Kasumi-1 (cell line): ENCODE results near the gene EDAR.

ENCODE experiments used
- DNase-seq, 2 experiments: peaks; one replicate each; lab custom pipeline; 2025; lab: John Stamatoyannopoulos, UW

EDAR gene

GRCh38 chr2:108967757-108968156, 21.3 kb downstream of the EDAR start:
- no peak for DNase-seq

- no peak for DNase-seq
Measured at GRCh38 chr2:108965540-108966289, 23.3 kb downstream of the EDAR start.

- no peak for DNase-seq
Measured at GRCh38 chr2:108963057-108963456, 26.0 kb downstream of the EDAR start.

- DNase-seq, result no peak
Measured at GRCh38 chr2:108961796-108962195, 27.2 kb downstream of the EDAR start.

- peak in 1 of 2 experiments; percentile 15 for DNase-seq
Measured at GRCh38 chr2:108960006-108960405, 29.0 kb downstream of the EDAR start.

GRCh38 chr2:108959401-108959800, 29.6 kb downstream of the EDAR start:
- DNase-seq, result no peak

GRCh38 chr2:108958632-108959341, 30.2 kb downstream of the EDAR start:
- no peak for DNase-seq

- DNase-seq, result no peak
Measured at GRCh38 chr2:108958002-108958401, 31.0 kb downstream of the EDAR start.

GRCh38 chr2:108956375-108956774, 32.6 kb downstream of the EDAR start:
- DNase-seq, result no peak

- no peak for DNase-seq
Measured at GRCh38 chr2:108950369-108951135, 38.5 kb downstream of the EDAR start.

- DNase-seq, result no peak
Measured at GRCh38 chr2:108949316-108950239, 39.4 kb downstream of the EDAR start.

GRCh38 chr2:108947271-108947907, 41.6 kb downstream of the EDAR start:
- DNase-seq, result no peak

- no peak for DNase-seq
Measured at GRCh38 chr2:108946442-108946841, 42.6 kb downstream of the EDAR start.

- no peak for DNase-seq
Measured at GRCh38 chr2:108945969-108946368, 43.1 kb downstream of the EDAR start.

GRCh38 chr2:108944601-108945331, 44.3 kb downstream of the EDAR start:
- DNase-seq, result no peak

GRCh38 chr2:108943751-108944150, 45.3 kb downstream of the EDAR start:
- DNase-seq, result no peak

- no peak for DNase-seq
Measured at GRCh38 chr2:108942888-108943287, 46.1 kb downstream of the EDAR start.

GRCh38 chr2:108942231-108942825, 46.7 kb downstream of the EDAR start:
- no peak for DNase-seq

GRCh38 chr2:108941767-108942166, 47.3 kb downstream of the EDAR start:
- DNase-seq, result no peak

- no peak for DNase-seq
Measured at GRCh38 chr2:108941161-108941665, 47.8 kb downstream of the EDAR start.
